Midbrain (tissue), 1 donor: Measurements from ENCODE around the gene CD2BP2.
"Not testable (repeated sequence)": the region's sequence is repeated elsewhere in the genome, so short reads cannot be mapped to it uniquely, and the experiment has no call there.

ENCODE experiments used
- DNase-seq: peaks from one replicate; lab custom pipeline; 2025; lab: John Stamatoyannopoulos, UW

Gene CD2BP2

GRCh38 chr16:30342751-30343490, 12.2 kb downstream of the CD2BP2 start:
- no peak for DNase-seq

GRCh38 chr16:30341971-30342370, 13.1 kb downstream of the CD2BP2 start:
- not testable (repeated sequence) for DNase-seq

DNA sequence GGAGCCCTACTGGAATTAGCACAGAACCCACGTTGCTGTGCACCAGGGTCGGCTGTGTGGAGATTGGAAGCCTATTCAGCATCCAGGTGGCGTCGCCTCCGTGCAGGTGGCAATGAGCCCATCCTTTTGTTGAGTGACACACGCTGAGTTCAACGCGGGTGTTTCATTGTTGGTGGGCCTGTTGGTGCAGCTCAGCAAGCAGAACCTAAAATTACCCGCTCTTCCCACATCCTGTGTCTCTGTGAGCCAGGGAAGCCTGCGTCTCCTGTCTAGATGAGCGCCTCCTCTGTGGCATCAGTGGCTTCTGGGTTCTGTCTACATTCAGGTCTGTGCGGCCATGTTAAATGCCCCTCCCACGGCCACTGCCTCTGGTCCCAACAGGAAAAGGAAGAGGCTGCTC, 14.5 kb downstream of the CD2BP2 start:
- no peak for DNase-seq

GRCh38 chr16:30338715-30339114, 16.4 kb downstream of the CD2BP2 start:
- DNase-seq: not testable (repeated sequence)

DNA sequence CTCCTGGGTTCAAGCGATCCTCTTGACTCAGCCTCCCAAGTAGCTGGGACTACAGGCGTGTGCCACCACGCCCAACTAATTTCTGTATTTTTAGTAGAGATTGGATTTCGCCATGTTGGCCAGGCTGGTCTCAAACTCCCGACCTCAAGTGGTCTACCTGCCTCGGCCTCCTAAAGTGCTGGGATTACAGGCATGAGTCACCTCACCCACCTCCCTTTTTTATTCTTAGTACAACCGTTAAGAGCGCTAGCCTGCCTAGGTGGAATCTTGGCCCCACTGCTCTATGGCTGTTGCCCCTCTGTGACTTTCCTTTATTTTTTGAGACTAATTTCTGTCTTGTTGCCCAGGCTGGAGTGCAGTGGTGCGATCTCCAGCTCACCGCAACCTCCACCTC, 17.1 kb downstream of the CD2BP2 start:
- not testable (repeated sequence) for DNase-seq

DNA sequence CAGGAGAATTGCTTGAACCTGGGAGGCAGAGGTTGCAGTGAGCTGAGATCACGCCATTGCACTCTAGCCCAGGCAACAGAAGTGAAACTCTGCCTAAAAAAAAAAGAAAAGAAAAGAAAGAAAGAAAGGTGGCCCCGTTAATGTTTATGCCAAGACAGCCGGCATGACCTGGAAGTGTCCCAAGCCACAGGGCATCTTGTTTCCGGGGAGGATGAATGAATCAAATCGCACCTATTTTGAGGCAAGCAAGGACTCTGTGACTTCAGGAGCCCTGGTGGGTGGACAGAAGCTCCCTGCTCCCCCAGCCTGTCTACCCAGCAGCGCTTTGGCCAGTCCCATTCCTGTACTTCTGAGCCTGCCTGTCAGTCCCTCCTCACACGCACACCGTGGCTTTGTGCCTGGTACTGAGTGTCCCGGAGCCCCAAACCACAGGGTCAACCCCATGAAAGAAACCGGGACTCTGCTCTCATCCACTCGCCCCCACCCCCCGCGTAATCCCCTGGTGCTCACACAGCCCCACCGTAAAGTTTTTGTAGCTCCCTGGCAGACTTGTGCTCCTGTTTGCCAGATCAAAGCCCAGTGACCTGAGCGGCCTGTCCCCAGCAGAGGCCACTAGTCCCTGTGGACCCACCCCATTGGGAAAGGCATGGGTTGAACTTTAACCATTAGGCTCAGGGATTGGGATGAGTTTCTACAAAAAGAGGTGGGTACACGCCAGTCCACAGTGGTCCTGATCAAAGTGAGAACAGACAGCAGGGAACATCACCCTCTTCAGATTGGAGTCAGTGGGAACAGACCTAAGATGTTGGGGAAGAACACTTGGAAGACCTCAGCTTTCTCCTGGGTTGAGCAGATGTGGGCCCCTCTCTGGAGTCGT, 19.3 kb downstream of the CD2BP2 start:
- no peak for DNase-seq

GRCh38 chr16:30335028-30335597, 20.0 kb downstream of the CD2BP2 start:
- DNase-seq: peak; percentile 85

DNA sequence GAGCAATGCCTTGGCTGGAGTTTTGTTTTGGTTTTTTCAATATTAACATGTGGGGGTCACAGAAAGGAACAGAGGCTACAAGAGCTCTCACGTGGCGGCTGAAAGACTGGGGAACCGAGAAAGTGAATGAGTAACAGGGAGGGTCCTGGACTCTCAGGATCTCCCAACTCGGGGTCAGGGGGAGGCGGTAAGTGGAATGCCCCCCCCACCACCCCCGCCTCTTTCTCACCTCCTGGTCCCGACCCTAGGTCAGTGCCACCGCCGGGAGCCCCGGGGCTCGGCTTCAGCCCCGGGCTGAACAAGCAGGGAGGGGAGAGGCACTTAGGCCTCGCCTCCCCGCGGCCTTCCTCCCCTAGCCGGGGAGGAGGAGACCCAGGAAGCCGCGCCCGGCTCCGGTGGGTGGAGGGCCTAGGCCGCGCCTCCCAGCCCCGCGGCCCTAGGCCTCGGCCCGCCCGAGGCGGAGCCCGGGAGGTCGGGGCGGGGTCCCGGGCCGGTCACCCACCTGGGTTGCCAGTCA, 20.6 kb downstream of the CD2BP2 start:
- peak; percentile 31 for DNase-seq

DNA sequence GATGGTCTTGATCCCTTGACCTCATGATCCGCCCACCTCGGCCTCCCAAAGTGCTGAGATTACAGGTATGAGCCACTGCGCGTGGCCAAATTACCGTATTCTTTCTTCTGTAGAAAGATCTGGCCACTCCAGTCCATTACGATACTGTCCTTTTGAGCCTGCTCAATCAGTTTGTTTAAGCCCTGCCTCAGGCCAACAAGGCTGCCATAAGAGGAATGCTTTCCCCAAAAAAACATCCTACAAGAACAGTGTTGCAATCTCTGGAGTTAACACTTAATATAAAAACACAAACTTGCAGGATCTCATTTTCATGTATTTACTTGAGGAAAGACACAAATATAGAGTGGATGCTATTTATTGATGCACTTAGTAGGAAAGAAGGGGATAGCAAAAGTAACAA, 30.9 kb downstream of the CD2BP2 start:
- DNase-seq: not testable (repeated sequence)

DNA sequence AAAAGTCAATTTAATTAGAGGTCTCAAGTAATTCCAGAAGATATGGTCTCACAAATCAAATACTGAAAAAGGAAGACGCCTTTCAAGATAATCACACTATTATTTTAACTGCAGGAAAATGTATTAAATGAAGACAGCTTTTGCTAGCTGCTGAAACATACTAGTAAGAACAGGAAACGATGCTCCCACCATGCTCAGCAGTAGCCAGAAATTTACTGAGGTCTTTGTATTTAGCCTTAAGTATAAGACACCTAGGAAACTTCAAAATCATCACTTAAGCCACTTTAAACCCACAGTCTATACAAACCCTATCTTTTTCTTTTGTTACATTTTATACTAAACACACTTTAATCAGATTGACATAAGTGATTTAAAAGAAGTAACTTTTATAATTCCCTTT, 36.5 kb downstream of the CD2BP2 start:
- DNase-seq: not testable (repeated sequence)

- DNase-seq: not testable (repeated sequence)
Measured at GRCh38 chr16:30310937-30311336, 44.2 kb downstream of the CD2BP2 start.

- DNase-seq: not testable (repeated sequence)
Measured at GRCh38 chr16:30309255-30309654, 45.9 kb downstream of the CD2BP2 start.
